Measurements from ENCODE around the gene TMIGD3. TPM values are rescaled to one million over a fixed set of nuclear protein-coding genes. Genes with fewer than 3 reads are reported as not detected.

Gene TMIGD3
- total RNA-seq, 2 donors from 2014 or later, result 4.7 to 20.0 TPM

GRCh38 chr1:111484391-111485026, 18.9 kb downstream of the TMIGD3 start:
- no peaks in the 10 kb centered on the region for H3K9me3 ChIP-seq
- H3K27ac ChIP-seq, result no peak overlapping the region
- no peaks in the 10 kb centered on the region for H3K36me3 ChIP-seq
- TF ChIP-seq, protein P1, sequence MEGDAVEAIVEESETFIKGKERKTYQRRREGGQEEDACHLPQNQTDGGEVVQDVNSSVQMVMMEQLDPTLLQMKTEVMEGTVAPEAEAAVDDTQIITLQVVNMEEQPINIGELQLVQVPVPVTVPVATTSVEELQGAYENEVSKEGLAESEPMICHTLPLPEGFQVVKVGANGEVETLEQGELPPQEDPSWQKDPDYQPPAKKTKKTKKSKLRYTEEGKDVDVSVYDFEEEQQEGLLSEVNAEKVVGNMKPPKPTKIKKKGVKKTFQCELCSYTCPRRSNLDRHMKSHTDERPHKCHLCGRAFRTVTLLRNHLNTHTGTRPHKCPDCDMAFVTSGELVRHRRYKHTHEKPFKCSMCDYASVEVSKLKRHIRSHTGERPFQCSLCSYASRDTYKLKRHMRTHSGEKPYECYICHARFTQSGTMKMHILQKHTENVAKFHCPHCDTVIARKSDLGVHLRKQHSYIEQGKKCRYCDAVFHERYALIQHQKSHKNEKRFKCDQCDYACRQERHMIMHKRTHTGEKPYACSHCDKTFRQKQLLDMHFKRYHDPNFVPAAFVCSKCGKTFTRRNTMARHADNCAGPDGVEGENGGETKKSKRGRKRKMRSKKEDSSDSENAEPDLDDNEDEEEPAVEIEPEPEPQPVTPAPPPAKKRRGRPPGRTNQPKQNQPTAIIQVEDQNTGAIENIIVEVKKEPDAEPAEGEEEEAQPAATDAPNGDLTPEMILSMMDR (IDR thresholded peaks at IDR 0.05), result no peak
- H3K4me3 ChIP-seq, result no peak overlapping the region
- DNase-seq (ENCODE audit: low spot score) (no peak), ATAC-seq (ENCODE audit: insufficient number of reproducible peaks, low FRiP score, low read depth) (no peak)
- H3K4me1 ChIP-seq (ENCODE audit: control insufficient read depth in 1 of 2, low read depth in 2 of 2), result no peaks in the 10 kb centered on the region
- no peaks in the 10 kb centered on the region for H3K27me3 ChIP-seq (replicated peaks; ENCODE audit: insufficient read depth)

DNA sequence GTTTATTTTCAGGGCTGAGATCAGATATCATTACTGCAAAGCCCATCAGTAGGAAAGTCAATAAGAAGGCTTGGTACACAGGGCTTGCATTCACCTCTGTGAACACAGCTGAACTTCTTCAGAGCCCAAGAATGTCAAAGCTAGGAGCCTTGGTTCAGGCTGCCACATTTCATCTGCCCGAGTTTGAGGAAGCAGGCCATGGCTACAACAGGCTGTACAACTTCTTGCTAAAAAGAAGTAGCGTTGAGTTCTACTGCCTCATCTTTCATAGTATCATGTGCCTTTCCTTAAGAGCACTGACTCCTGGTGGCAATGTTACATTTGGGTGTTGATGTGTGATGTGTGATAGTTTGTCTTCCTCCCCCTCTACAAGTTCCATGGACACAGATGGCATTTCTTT, 19.6 kb downstream of the TMIGD3 start:
- Histone ChIP-seq H3K4me1 (ENCODE audit: control insufficient read depth in 1 of 2, low read depth in 2 of 2) (no peaks in the 10 kb centered on the region), H3K27me3 (replicated peaks; ENCODE audit: insufficient read depth) (no peaks in the 10 kb centered on the region), H3K4me3 (no peak overlapping the region), H3K27ac (no peak overlapping the region), H3K9me3 (no peaks in the 10 kb centered on the region), H3K36me3 (no peaks in the 10 kb centered on the region)
- TF ChIP-seq, protein P1 (IDR thresholded peaks at IDR 0.05), result no peak
- DNase-seq (ENCODE audit: low spot score) (no peak), ATAC-seq (ENCODE audit: insufficient number of reproducible peaks, low FRiP score, low read depth) (no peak)

DNA sequence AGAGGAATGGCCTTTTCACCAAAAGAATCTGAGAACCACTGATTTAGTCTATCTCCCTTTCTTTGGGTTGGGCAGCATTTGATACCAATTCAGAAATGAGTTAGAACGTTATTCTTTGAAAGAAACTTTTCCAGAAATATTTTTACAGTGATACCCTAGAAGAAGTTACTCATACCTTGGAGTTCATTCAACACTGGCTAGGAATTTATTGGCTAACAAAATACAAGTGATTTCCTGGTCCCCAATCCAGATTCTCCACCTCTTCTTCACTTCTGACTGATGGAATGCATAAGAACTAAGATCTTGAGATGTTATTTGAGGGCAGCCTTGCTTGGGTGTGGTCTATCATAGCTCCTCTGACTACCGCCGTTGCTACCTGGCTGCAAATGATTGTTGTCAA, 20.3 kb downstream of the TMIGD3 start:
- Histone ChIP-seq H3K36me3 (no peaks in the 10 kb centered on the region), H3K4me1 (ENCODE audit: control insufficient read depth in 1 of 2, low read depth in 2 of 2) (no peaks in the 10 kb centered on the region), H3K9me3 (no peaks in the 10 kb centered on the region), H3K27ac (no peak overlapping the region), H3K4me3 (no peak overlapping the region), H3K27me3 (replicated peaks; ENCODE audit: insufficient read depth) (no peaks in the 10 kb centered on the region)
- DNase-seq (ENCODE audit: low spot score), result no peak
- ATAC-seq (ENCODE audit: insufficient number of reproducible peaks, low FRiP score, low read depth), result no peak
- TF ChIP-seq, protein P1 (IDR thresholded peaks at IDR 0.05), result no peak

- DNase-seq (ENCODE audit: low spot score), result peak; percentile 26
- Histone ChIP-seq H3K27me3 (replicated peaks; ENCODE audit: insufficient read depth) (no peaks in the 10 kb centered on the region), H3K36me3 (no peaks in the 10 kb centered on the region), H3K27ac (no peak overlapping the region), H3K9me3 (no peaks in the 10 kb centered on the region), H3K4me1 (ENCODE audit: control insufficient read depth in 1 of 2, low read depth in 2 of 2) (no peaks in the 10 kb centered on the region), H3K4me3 (no peak overlapping the region)
- peak; percentile 69 for ATAC-seq (ENCODE audit: insufficient number of reproducible peaks, low FRiP score, low read depth)
- TF ChIP-seq, protein P1 (IDR thresholded peaks at IDR 0.05), result peak; percentile 67
These were observed 21.8 kb downstream of the TMIGD3 start for GRCh38 chr1:111481387-111482221.

DNA sequence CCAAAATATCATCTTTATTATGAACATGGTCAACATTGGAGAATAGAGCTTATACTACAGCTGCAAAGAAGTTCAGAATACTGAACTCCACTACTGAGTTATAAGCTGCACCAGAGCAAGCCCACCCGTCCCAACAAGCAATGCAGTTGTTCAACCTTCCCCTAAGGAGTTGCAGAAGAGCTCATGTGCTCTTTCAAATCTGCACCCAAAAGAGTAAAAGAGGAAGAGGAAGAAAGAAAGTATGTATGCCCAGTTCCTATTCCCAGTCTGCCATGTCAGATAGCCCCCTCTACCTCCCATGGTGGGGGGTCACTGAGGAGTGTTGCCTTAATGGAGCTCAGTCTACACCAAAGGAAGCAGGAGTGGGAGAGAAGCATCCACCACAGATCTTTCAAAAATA, 22.8 kb downstream of the TMIGD3 start:
- Histone ChIP-seq H3K4me1 (ENCODE audit: control insufficient read depth in 1 of 2, low read depth in 2 of 2) (no peaks in the 10 kb centered on the region), H3K27ac (no peak overlapping the region), H3K4me3 (no peak overlapping the region), H3K9me3 (no peaks in the 10 kb centered on the region), H3K36me3 (no peaks in the 10 kb centered on the region), H3K27me3 (replicated peaks; ENCODE audit: insufficient read depth) (no peaks in the 10 kb centered on the region)
- TF ChIP-seq, protein P1 (IDR thresholded peaks at IDR 0.05), result no peak
- DNase-seq (ENCODE audit: low spot score), result no peak
- no peak for ATAC-seq (ENCODE audit: insufficient number of reproducible peaks, low FRiP score, low read depth)
